GM12864 (cell line): ENCODE data around the gene CACNA1F.

ENCODE experiments used
- DNase-seq: peaks from one replicate; pipeline ENCODE4 v3.0.0-alpha.2; 2011; ENCODE audit warnings: low read depth
- H3K4me3 ChIP-seq: 2 replicates; pipeline ENCODE4 v1.5.1; 2011; ENCODE audit warnings: mild to moderate bottlenecking, low read depth, low read length, control low read depth
- TF ChIP-seq, protein P1 (sequence below): IDR thresholded peaks from 2 replicates; pipeline ENCODE4 v1.5.1; 2011; ENCODE audit warnings: low read depth, mild to moderate bottlenecking, moderate library complexity, low read length, control low read depth, inconsistent platforms; ENCODE audit errors: missing control alignments

Gene CACNA1F

DNA sequence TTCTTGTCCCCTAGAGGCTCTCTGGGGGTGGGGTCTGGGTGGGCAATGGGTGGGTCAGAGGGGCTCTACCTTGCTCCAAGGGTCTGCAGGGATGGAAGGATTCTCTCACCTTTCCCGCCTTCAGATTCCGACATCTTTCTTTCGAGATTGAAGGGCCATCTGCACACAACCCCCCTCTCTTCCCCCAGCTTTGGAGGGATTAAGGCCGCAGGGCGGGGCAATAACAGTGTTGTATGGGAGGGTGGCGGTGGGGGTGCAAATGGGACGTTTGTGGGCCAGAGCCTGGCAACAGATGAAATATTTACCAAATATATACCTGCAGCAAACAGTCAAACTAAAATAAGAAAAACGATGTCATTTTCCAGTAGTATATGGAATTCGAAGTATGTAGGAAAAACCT, at the start of gene CACNA1F:
CACNA1F (minus strand) TSS at position 165 of the 400 bp plus-strand sequence; CDS start at position 134, 31 bp downstream.
- no peak for DNase-seq
- H3K4me3 ChIP-seq, result no peak within 1 kb of the TSS
- TF ChIP-seq, protein P1, sequence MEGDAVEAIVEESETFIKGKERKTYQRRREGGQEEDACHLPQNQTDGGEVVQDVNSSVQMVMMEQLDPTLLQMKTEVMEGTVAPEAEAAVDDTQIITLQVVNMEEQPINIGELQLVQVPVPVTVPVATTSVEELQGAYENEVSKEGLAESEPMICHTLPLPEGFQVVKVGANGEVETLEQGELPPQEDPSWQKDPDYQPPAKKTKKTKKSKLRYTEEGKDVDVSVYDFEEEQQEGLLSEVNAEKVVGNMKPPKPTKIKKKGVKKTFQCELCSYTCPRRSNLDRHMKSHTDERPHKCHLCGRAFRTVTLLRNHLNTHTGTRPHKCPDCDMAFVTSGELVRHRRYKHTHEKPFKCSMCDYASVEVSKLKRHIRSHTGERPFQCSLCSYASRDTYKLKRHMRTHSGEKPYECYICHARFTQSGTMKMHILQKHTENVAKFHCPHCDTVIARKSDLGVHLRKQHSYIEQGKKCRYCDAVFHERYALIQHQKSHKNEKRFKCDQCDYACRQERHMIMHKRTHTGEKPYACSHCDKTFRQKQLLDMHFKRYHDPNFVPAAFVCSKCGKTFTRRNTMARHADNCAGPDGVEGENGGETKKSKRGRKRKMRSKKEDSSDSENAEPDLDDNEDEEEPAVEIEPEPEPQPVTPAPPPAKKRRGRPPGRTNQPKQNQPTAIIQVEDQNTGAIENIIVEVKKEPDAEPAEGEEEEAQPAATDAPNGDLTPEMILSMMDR, result no peak

DNA sequence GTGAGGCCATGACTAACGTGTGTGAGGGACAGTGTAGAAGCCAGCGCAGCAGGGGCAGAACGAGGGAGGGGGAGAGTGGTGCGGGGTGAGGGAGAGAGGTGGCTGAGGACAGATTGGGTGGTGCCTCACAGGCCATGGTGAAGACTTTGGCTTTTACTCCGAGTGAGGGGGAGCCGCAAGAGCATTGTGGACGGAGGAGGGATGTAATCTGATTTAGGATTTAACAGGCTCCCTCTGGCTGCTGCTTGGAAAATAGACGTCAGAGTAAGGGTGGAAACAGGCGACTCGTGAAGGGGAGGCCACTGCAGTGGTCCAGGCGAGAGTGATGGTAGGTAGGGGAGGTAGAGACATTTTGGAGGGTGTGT, 49.5 kb upstream of the CACNA1F start:
- no peak overlapping the region for H3K4me3 ChIP-seq
- TF ChIP-seq, protein P1, result no peak
- no peak for DNase-seq

DNA sequence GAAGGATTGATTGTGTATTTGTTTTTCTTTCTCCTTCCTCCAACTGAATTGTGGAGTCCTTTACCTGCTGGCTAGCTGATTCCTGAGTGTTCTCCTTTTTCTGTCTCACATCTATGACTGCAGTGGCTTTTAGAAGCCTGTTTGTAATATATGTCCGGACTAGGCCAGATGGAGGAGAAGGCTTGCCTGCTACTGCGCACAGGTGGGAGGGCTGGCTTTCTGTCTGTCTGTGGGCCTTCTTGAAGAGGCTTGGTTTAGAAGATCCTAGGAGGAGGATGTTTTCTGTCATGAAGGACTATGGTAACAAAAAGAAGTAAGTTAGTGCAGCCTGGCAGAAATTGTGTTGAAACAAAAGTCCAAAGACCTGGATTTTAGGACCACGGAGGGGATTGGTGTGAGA, 44.9 kb upstream of the CACNA1F start:
- no peak for DNase-seq
- no peak overlapping the region for H3K4me3 ChIP-seq
- TF ChIP-seq, protein P1, result no peak

- TF ChIP-seq, protein P1, result no peak
- DNase-seq, result no peak
Observed at GRCh38 chrX:49277535-49277830, 44.3 kb upstream of the CACNA1F start.

GRCh38 chrX:49276671-49277534, 43.8 kb upstream of the CACNA1F start:
- TF ChIP-seq, protein P1, result no peak
- DNase-seq, result no peak
- H3K4me3 ChIP-seq, result no peak overlapping the region

More at GRCh38 chrX:49277535-49277830, 44.3 kb upstream of the CACNA1F start:
- H3K4me3 ChIP-seq, result no peak overlapping the region

GRCh38 chrX:49276207-49276606, 43.1 kb upstream of the CACNA1F start:
- no peak overlapping the region for H3K4me3 ChIP-seq
- no peak for DNase-seq
- TF ChIP-seq, protein P1, result no peak

- H3K4me3 ChIP-seq, result no peak overlapping the region
- TF ChIP-seq, protein P1, result no peak
- DNase-seq, result no peak
Observed at GRCh38 chrX:49273181-49273727, 40.1 kb upstream of the CACNA1F start.
